Endothelial cell (in vitro differentiated cells): ENCODE measurements around the gene APOA1. TPM values are rescaled to one million over a fixed set of nuclear protein-coding genes. Genes with fewer than 3 reads are reported as not detected.

ENCODE experiments used
- DNase-seq: peaks from one replicate; pipeline ENCODE4 v3.0.0; 2021; ENCODE audit warnings: low spot score
- H3K27ac Mint-ChIP-seq: one replicate; pipeline ENCODE4 v1.8.0; 2021; ENCODE audit warnings: mixed read lengths, inconsistent platforms; ENCODE audit not compliant: unreplicated experiment
- H3K27me3 Mint-ChIP-seq: one replicate; pipeline ENCODE4 v1.8.0; 2021; ENCODE audit warnings: mild to moderate bottlenecking, moderate library complexity, mixed read lengths, inconsistent platforms; ENCODE audit not compliant: unreplicated experiment
- H3K36me3 Mint-ChIP-seq: one replicate; pipeline ENCODE4 v1.8.0; 2021; ENCODE audit warnings: mild to moderate bottlenecking, low read depth, mixed read lengths, inconsistent platforms; ENCODE audit not compliant: unreplicated experiment
- H3K4me1 Mint-ChIP-seq: one replicate; pipeline ENCODE4 v1.8.0; 2021; ENCODE audit warnings: mild to moderate bottlenecking, mixed read lengths, inconsistent platforms; ENCODE audit not compliant: unreplicated experiment
- H3K4me3 Mint-ChIP-seq: one replicate; pipeline ENCODE4 v1.8.0; 2021; ENCODE audit warnings: mild to moderate bottlenecking, mixed read lengths, inconsistent platforms; ENCODE audit not compliant: unreplicated experiment
- H3K9me3 Mint-ChIP-seq: one replicate; pipeline ENCODE4 v1.8.0; 2021; ENCODE audit warnings: mixed read lengths, inconsistent platforms; ENCODE audit not compliant: unreplicated experiment
- total RNA-seq: library from RNA; stranded (reverse); fragmentation: NEBNext Ultra II Directional; extraction: Animal tissue kit (Norgen Biotek cat#: 25700); gene quantifications from one replicate; pipeline ENCODE4 v1.2.1, GENCODE V29; 2021; ENCODE audit not compliant: unreplicated experiment
- TF ChIP-seq, protein P1 (sequence below): fragments of 200-600 bp; sonication (generic); IDR thresholded peaks from one replicate; pipeline ENCODE4 v1.5.0; 2021; ENCODE audit warnings: antibody characterized with exemption; ENCODE audit not compliant: unreplicated experiment

APOA1 gene
- total RNA-seq, 1 donor from 2014 or later, result 1.2 TPM

DNA sequence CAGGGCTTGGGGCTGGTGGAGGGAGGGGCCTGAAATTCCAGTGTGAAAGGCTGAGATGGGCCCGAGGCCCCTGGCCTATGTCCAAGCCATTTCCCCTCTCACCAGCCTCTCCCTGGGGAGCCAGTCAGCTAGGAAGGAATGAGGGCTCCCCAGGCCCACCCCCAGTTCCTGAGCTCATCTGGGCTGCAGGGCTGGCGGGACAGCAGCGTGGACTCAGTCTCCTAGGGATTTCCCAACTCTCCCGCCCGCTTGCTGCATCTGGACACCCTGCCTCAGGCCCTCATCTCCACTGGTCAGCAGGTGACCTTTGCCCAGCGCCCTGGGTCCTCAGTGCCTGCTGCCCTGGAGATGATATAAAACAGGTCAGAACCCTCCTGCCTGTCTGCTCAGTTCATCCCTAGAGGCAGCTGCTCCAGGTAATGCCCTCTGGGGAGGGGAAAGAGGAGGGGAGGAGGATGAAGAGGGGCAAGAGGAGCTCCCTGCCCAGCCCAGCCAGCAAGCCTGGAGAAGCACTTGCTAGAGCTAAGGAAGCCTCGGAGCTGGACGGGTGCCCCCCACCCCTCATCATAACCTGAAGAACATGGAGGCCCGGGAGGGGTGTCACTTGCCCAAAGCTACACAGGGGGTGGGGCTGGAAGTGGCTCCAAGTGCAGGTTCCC is 7.8 kb downstream of the APOA1 start, which contains the start of gene APOC3:
Gene APOC3, plus strand, starts transcription at position 383 of the 659 bp plus-strand sequence. CDS start 676 bp downstream, outside the sequence.
- Mint-ChIP-seq H3K36me3 (no peaks in the 10 kb centered on the region), H3K27me3 (peaks cover 6% of the 10 kb centered on the region), H3K9me3 (no peaks in the 10 kb centered on the region), H3K27ac (no peak within 1 kb of the TSS), H3K4me1 (peaks cover under 1% of the 10 kb centered on the region), H3K4me3 (no peak within 1 kb of the TSS)
- TF ChIP-seq, protein P1, sequence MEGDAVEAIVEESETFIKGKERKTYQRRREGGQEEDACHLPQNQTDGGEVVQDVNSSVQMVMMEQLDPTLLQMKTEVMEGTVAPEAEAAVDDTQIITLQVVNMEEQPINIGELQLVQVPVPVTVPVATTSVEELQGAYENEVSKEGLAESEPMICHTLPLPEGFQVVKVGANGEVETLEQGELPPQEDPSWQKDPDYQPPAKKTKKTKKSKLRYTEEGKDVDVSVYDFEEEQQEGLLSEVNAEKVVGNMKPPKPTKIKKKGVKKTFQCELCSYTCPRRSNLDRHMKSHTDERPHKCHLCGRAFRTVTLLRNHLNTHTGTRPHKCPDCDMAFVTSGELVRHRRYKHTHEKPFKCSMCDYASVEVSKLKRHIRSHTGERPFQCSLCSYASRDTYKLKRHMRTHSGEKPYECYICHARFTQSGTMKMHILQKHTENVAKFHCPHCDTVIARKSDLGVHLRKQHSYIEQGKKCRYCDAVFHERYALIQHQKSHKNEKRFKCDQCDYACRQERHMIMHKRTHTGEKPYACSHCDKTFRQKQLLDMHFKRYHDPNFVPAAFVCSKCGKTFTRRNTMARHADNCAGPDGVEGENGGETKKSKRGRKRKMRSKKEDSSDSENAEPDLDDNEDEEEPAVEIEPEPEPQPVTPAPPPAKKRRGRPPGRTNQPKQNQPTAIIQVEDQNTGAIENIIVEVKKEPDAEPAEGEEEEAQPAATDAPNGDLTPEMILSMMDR, result no peak
- DNase-seq, result no peak

DNA sequence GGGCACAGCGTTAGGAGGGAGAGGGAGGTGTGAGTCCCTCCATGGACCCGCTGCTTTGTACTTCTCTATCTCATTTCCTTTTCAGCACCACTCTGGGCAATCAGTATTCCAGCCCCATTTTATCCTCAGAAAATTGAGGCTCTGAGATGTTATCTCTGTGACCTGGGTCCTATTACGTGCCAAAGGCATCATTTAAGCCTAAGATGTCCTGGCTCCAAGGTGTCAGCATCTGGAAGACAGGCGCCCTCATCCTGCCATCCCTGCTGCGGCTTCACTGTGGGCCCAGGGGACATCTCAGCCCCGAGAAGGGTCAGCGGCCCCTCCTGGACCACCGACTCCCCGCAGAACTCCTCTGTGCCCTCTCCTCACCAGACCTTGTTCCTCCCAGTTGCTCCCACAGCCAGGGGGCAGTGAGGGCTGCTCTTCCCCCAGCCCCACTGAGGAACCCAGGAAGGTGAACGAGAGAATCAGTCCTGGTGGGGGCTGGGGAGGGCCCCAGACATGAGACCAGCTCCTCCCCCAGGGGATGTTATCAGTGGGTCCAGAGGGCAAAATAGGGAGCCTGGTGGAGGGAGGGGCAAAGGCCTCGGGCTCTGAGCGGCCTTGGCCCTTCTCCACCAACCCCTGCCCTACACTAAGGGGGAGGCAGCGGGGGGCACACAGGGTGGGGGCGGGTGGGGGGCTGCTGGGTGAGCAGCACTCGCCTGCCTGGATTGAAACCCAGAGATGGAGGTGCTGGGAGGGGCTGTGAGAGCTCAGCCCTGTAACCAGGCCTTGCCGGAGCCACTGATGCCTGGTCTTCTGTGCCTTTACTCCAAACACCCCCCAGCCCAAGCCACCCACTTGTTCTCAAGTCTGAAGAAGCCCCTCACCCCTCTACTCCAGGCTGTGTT is 8.5 kb downstream of the APOA1 start:
- no peak for DNase-seq
- H3K4me3 Mint-ChIP-seq, result no peak overlapping the region
- no peaks in the 10 kb centered on the region for H3K9me3 Mint-ChIP-seq
- no peak overlapping the region for H3K27ac Mint-ChIP-seq
- peaks cover 6% of the 10 kb centered on the region for H3K27me3 Mint-ChIP-seq
- H3K36me3 Mint-ChIP-seq, result no peaks in the 10 kb centered on the region
- H3K4me1 Mint-ChIP-seq, result no peaks in the 10 kb centered on the region
- TF ChIP-seq, protein P1, result no peak

DNA sequence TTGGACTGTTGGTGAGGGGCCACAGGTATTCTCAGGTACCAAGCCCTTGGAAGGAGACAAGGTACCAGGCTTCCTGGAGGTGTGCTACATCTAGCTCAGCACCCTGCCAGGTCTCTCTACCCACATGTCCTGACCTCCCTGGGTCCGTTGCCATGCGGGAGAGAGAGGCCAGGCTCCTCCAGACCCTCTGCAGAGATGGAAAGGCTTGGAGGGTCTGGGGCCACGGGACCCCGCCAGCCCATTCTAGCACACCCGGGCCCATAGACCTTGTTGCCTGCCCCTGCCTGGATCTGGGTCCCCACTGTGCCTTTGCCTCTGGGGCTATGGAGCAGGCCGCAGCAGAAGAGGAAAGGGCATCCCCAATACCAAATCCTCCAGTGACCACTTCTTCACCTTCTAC is 10.0 kb downstream of the APOA1 start:
- Mint-ChIP-seq H3K4me1 (no peaks in the 10 kb centered on the region), H3K4me3 (no peak overlapping the region), H3K27ac (no peak overlapping the region), H3K36me3 (no peaks in the 10 kb centered on the region), H3K9me3 (no peaks in the 10 kb centered on the region), H3K27me3 (peaks cover 6% of the 10 kb centered on the region)
- TF ChIP-seq, protein P1, result no peak
- no peak for DNase-seq

DNA sequence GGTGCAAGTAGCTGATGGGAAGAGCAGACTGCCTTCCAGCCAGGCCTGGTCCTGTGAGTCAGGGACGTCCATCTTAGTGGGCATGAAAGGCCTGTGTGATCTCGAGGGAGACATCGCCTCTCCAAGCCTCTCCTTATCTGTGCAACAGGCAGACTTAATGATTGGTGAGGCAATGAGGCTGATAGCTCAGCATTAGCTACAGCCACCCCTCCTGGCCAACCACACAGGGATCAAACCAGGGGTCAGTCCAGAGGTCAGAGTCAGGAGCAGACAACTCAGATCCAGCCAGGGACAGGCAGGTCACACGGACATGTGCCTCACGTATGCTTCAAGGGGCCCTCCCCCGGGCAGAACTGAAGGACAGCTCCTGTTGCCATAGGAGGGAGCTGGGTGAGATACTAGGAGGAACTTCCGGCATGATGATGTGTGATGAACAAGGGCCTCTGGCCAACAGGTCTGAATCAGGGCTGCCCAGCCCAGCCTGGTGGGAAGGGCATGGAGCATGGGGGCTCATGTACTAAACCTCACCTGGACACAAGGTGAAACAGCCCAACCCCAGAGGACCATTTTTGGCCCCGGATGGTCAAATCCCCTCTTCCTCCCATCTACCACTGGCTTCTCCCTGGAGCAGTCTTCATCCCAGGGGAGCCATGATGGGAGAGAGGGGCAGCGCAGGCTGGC is 10.5 kb downstream of the APOA1 start:
- DNase-seq, result no peak
- Mint-ChIP-seq H3K27me3 (peaks cover 6% of the 10 kb centered on the region), H3K27ac (no peak overlapping the region), H3K4me3 (no peak overlapping the region), H3K36me3 (no peaks in the 10 kb centered on the region), H3K9me3 (no peaks in the 10 kb centered on the region), H3K4me1 (no peaks in the 10 kb centered on the region)
- TF ChIP-seq, protein P1, result no peak
